ENCODE measurements around the gene RASGRF1.

DNA sequence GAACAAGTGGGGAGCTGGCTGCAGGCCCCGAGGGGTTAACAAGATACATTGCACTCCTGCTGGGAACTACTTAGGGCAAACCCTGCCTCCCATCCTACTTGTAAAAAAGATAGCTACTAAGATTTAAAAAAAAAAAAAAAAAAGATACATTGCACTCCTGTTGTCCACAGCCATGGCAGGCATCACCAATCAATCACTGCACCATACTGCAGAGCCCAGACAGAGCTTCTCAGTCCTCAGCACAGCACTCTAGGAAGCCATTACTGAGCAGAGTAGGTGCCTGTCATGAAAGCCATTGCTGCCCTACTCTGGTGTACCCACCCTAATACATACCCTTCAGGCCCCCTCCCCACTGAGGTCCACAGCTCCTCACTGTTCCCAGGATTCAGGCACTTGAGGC, 64.8 kb downstream of the RASGRF1 start:
- no peak for TF ChIP-seq POLR2A (IDR thresholded peaks at IDR 0.05; ENCODE audit: low read length)
- no peak for TF ChIP-seq GATA1 (IDR thresholded peaks at IDR 0.05; ENCODE audit: low read depth, low read length)

All from erythroblast (primary cell).